Loucy (cell line): ENCODE measurements around the gene ZFY.

Experiments
- H2AFZ ChIP-seq: fragments of 200-600 bp; sonication (generic); 2 replicates; pipeline ENCODE4 v1.6.0; 2016; ENCODE audit warnings: antibody characterized with exemption, mild to moderate bottlenecking, low read length, moderate library complexity
- H3F3A ChIP-seq: fragments of 200-600 bp; 2 replicates; pipeline ENCODE4 v1.6.0; 2016; ENCODE audit warnings: antibody characterized with exemption, low read depth, mild to moderate bottlenecking
- H3K27me3 ChIP-seq: fragments of 200-600 bp; sonication (generic); 2 replicates; pipeline ENCODE4 v1.6.1; 2014; ENCODE audit warnings: low read length, mild to moderate bottlenecking; ENCODE audit not compliant: insufficient read depth, poor library complexity, severe bottlenecking
- H3K36me3 ChIP-seq: fragments of 200-600 bp; sonication (generic); 2 replicates; pipeline ENCODE4 v1.6.1; 2016; ENCODE audit warnings: low read length; ENCODE audit not compliant: insufficient read depth
- H3K4me1 ChIP-seq: fragments of 200-600 bp; sonication (generic); 2 replicates; pipeline ENCODE4 v1.5.1; 2014; ENCODE audit warnings: low read length, mild to moderate bottlenecking; ENCODE audit not compliant: insufficient read depth, poor library complexity, severe bottlenecking
- H3K4me2 ChIP-seq: fragments of 200-600 bp; sonication (generic); 2 replicates; pipeline ENCODE4 v1.6.0; 2014; ENCODE audit warnings: antibody characterized with exemption, low read length, low read depth, mild to moderate bottlenecking; ENCODE audit not compliant: poor library complexity, severe bottlenecking
- H3K4me3 ChIP-seq: fragments of 200-600 bp; sonication (generic); 2 replicates; pipeline ENCODE4 v1.5.1; 2014; ENCODE audit warnings: low read length, mild to moderate bottlenecking, mixed read lengths; ENCODE audit not compliant: poor library complexity, severe bottlenecking
- H3K79me2 ChIP-seq: fragments of 200-600 bp; sonication (generic); 2 replicates; pipeline ENCODE4 v1.6.1; 2014; ENCODE audit warnings: low read length; ENCODE audit not compliant: insufficient read depth
- H3K9ac ChIP-seq: fragments of 200-600 bp; sonication (generic); 2 replicates; pipeline ENCODE4 v1.6.0; 2014; ENCODE audit warnings: mild to moderate bottlenecking, low read depth, low read length, moderate library complexity; ENCODE audit not compliant: poor library complexity, severe bottlenecking
- H3K9me2 ChIP-seq: fragments of 200-600 bp; sonication (generic); replicated peaks from 2 replicates; pipeline ENCODE4 v1.6.1; 2016; ENCODE audit warnings: low read depth, low read length, mixed read lengths
- H3K9me3 ChIP-seq: fragments of 200-600 bp; sonication (generic); 2 replicates; pipeline ENCODE4 v1.6.1; 2014; ENCODE audit warnings: mild to moderate bottlenecking, antibody characterized with exemption, low read length, low read depth; ENCODE audit not compliant: insufficient read depth
- H4K20me1 ChIP-seq: fragments of 200-600 bp; sonication (generic); 2 replicates; pipeline ENCODE4 v1.6.0; 2014; ENCODE audit warnings: antibody characterized with exemption, low read length, mild to moderate bottlenecking; ENCODE audit not compliant: insufficient read depth, poor library complexity, severe bottlenecking
- EZH2phosphoT487 ChIP-seq: fragments of 200-600 bp; IDR thresholded peaks from 2 replicates; pipeline ENCODE4 v1.6.1; 2018; ENCODE audit warnings: antibody characterized with exemption, mild to moderate bottlenecking, moderate library complexity, borderline replicate concordance
- TF ChIP-seq, protein P1 (sequence below): fragments of 200-600 bp; sonication (generic); conservative IDR thresholded peaks from 2 replicates; pipeline ENCODE4 v1.5.1; 2014; ENCODE audit warnings: mild to moderate bottlenecking, antibody characterized with exemption, low read length

ZFY gene

DNA sequence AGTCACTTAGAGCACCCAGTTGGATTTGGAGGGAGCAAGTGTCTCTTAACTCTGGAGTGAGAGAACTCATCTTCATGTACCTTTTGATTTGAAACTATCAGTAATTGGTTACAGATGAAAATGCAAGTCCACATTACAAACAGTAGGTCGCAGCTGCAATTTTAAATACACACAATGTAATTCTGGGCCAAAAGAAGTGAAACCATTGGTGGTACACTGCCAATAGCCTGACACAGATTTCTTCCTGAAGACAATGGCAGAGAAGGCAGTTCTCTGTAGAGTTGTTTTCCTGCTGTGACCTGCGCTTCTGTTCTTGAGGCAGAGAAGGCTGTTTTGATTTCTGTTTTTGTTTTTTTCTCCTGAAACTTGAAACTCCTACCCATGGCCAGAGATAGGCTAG lies 86.0 kb downstream of the ZFY start:
- Histone ChIP-seq H3K27me3 (no peaks in the 10 kb centered on the region), H3K4me2 (no peak overlapping the region), H3K9me2 (no peaks in the 10 kb centered on the region), H3F3A (no peaks in the 10 kb centered on the region), H3K4me3 (no peak overlapping the region), H3K36me3 (no peaks in the 10 kb centered on the region), H2AFZ (no peak overlapping the region), H3K4me1 (no peaks in the 10 kb centered on the region), H4K20me1 (no peaks in the 10 kb centered on the region), H3K79me2 (no peaks in the 10 kb centered on the region), H3K9ac (no peak overlapping the region), H3K9me3 (no peaks in the 10 kb centered on the region)
- TF ChIP-seq, protein P1, sequence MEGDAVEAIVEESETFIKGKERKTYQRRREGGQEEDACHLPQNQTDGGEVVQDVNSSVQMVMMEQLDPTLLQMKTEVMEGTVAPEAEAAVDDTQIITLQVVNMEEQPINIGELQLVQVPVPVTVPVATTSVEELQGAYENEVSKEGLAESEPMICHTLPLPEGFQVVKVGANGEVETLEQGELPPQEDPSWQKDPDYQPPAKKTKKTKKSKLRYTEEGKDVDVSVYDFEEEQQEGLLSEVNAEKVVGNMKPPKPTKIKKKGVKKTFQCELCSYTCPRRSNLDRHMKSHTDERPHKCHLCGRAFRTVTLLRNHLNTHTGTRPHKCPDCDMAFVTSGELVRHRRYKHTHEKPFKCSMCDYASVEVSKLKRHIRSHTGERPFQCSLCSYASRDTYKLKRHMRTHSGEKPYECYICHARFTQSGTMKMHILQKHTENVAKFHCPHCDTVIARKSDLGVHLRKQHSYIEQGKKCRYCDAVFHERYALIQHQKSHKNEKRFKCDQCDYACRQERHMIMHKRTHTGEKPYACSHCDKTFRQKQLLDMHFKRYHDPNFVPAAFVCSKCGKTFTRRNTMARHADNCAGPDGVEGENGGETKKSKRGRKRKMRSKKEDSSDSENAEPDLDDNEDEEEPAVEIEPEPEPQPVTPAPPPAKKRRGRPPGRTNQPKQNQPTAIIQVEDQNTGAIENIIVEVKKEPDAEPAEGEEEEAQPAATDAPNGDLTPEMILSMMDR: no peak
- TF ChIP-seq EZH2phosphoT487: no peak

DNA sequence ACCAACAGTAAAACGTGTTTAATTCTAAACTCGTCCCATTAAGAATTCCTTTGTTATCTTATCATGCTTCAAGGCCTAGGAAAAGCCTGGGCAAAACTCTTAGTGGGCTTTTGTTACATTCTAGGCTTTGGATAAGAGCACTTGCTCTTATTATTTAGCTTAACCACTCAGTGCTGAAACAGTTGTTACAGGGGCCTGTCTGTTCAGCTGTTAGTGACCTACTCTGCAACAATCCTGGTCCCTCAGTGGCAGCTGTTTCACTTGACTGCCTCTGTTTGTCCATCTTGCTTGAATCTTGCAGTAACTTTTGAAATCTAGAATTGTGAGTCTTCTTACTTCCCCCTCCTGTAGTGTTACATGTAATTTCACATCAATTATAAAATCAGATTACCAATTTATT lies 88.4 kb downstream of the ZFY start:
- Histone ChIP-seq H3K9me3 (no peaks in the 10 kb centered on the region), H4K20me1 (no peaks in the 10 kb centered on the region), H3F3A (no peaks in the 10 kb centered on the region), H3K36me3 (no peaks in the 10 kb centered on the region), H3K4me2 (no peak overlapping the region), H3K9me2 (no peaks in the 10 kb centered on the region), H3K4me1 (no peaks in the 10 kb centered on the region), H2AFZ (no peak overlapping the region), H3K27me3 (no peaks in the 10 kb centered on the region), H3K79me2 (no peaks in the 10 kb centered on the region), H3K9ac (no peak overlapping the region), H3K4me3 (no peak overlapping the region)
- no peak for TF ChIP-seq EZH2phosphoT487
- TF ChIP-seq, protein P1: no peak

DNA sequence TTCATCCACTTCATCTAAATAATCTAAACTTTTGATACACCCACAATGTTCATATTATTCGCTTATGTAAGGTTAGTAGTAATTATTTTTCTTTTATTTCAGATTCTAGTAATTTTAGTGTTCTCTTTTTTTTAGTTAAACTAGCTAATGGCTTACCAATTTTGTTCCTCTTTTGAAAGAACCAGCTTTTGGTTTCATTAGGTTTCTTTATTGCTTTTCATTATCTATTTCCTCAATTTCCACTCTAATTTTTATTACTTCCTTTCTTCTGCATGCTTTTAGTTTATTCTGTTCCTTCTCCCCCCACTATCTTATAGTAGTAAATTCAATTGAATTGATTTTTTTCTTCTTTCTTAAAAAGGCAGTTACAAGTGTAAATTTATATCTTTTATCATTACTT lies 90.2 kb downstream of the ZFY start:
- no peak overlapping the region for H3K9ac ChIP-seq
- no peaks in the 10 kb centered on the region for H3K36me3 ChIP-seq
- no peaks in the 10 kb centered on the region for H3F3A ChIP-seq
- H3K4me1 ChIP-seq: no peaks in the 10 kb centered on the region
- TF ChIP-seq, protein P1: no peak
- no peak for TF ChIP-seq EZH2phosphoT487
- no peaks in the 10 kb centered on the region for H3K79me2 ChIP-seq
- H3K27me3 ChIP-seq: no peaks in the 10 kb centered on the region
- H3K9me3 ChIP-seq: no peaks in the 10 kb centered on the region
- H3K9me2 ChIP-seq: no peaks in the 10 kb centered on the region
- no peak overlapping the region for H3K4me3 ChIP-seq
- no peak overlapping the region for H2AFZ ChIP-seq
- H3K4me2 ChIP-seq: no peak overlapping the region
- no peaks in the 10 kb centered on the region for H4K20me1 ChIP-seq
